Astrocyte of the cerebellum (primary cell): Measurements from ENCODE around the gene NEK9.
"Not testable (repeated sequence)": the region's sequence is repeated elsewhere in the genome, so short reads cannot be mapped to it uniquely, and the experiment has no call there.

Source experiments
- DNase-seq: peaks from one replicate; pipeline ENCODE4 v3.0.0-alpha.2; 2011; ENCODE audit warnings: low read depth
- H3K4me3 ChIP-seq: 2 replicates; pipeline ENCODE4 v1.5.1; 2011; ENCODE audit warnings: mild to moderate bottlenecking, low read depth, low read length, moderate library complexity
- in situ Hi-C: cut with HindIII; loops from 2 replicates; pipeline ENCODE4 v1.10.0; 2017; ENCODE audit warnings: low sequenced_read_pairs
- TF ChIP-seq, protein P1 (sequence below): IDR thresholded peaks from 2 replicates; pipeline ENCODE4 v1.5.1; 2012; ENCODE audit warnings: low read length, low read depth, moderate library complexity, mild to moderate bottlenecking; ENCODE audit errors: missing control alignments

NEK9 gene

DNA sequence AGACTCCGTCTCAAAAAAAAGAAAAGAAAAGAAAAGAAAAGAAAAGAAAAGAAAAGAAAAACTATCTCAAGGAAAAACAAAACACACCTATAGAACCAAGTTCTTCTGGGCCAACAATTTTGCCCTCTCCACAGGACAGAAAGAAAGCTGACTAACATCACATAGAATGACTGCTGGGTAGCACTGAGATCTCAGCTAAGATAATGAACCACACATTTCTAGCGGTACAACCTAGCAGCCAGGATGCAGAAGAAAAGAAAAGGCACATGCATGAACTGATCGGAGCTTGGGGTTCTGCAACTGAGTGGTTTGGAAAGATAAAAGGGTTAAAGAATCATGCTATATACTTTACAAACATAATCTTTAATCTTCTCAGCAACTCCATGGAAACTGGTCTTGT lies 30.1 kb upstream of the NEK9 start:
- H3K4me3 ChIP-seq, result no peak overlapping the region
- no peak for DNase-seq
- in situ Hi-C loops, result no loop called here
- TF ChIP-seq, protein P1, sequence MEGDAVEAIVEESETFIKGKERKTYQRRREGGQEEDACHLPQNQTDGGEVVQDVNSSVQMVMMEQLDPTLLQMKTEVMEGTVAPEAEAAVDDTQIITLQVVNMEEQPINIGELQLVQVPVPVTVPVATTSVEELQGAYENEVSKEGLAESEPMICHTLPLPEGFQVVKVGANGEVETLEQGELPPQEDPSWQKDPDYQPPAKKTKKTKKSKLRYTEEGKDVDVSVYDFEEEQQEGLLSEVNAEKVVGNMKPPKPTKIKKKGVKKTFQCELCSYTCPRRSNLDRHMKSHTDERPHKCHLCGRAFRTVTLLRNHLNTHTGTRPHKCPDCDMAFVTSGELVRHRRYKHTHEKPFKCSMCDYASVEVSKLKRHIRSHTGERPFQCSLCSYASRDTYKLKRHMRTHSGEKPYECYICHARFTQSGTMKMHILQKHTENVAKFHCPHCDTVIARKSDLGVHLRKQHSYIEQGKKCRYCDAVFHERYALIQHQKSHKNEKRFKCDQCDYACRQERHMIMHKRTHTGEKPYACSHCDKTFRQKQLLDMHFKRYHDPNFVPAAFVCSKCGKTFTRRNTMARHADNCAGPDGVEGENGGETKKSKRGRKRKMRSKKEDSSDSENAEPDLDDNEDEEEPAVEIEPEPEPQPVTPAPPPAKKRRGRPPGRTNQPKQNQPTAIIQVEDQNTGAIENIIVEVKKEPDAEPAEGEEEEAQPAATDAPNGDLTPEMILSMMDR, result no peak

GRCh38 chr14:75156111-75156510 lies 29.3 kb upstream of the NEK9 start:
- TF ChIP-seq, protein P1, result no peak
- no peak for DNase-seq
- no peak overlapping the region for H3K4me3 ChIP-seq
- in situ Hi-C loops, result no loop called here

DNA sequence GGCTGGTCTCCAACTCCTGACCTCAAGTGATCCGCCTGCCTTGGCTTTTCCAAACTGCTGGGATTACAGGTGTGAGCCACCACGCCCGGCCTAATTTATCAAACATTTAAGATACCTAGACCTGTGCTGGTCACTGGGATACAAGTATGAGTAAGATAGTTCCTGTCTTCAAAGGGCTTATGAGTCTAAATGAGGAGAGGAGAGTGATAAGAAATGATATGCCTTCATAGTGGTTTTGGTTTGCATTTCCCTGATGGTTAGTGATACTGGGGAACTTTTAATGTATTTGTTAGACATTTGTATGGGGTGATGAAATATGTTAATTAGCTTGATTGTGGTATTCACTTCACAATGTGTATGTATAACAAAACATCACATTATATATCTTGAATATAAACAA lies 28.3 kb upstream of the NEK9 start:
- no peak for DNase-seq
- TF ChIP-seq, protein P1, result no peak
- in situ Hi-C loops, result no loop called here
- H3K4me3 ChIP-seq, result no peak overlapping the region

- TF ChIP-seq, protein P1, result no peak
These were observed 26.4 kb upstream of the NEK9 start for GRCh38 chr14:75153295-75153694.

GRCh38 chr14:75151851-75152250 lies 25.0 kb upstream of the NEK9 start:
- no peak for DNase-seq
- in situ Hi-C loops, result no loop called here
- TF ChIP-seq, protein P1, result no peak
- H3K4me3 ChIP-seq, result no peak overlapping the region

More at GRCh38 chr14:75153295-75153694, 26.4 kb upstream of the NEK9 start:
- DNase-seq, result no peak
- H3K4me3 ChIP-seq, result no peak overlapping the region
- in situ Hi-C loops, result no loop called here

- H3K4me3 ChIP-seq, DNase-seq, in situ Hi-C loops: not testable (repeated sequence)
These were observed 23.8 kb upstream of the NEK9 start for GRCh38 chr14:75150637-75151036.

DNA sequence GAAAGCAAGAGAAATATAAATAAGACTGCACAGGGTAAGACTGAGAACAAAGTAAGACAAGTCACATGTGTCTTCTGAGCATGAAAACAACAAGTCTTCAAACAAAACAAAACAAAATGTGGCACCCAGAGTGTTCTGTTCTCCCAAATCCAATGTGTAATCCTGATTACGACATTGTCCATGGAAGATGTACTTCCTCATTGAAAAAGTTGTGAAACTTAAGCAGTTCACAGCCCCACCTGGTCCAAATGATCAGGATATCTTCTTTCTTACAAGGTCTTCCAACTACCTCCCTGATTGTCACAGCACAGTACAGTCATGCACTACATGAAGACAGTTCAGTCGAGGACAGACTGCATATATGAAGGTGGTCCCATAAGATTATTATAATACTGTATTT lies 23.3 kb upstream of the NEK9 start:
- H3K4me3 ChIP-seq, result no peak overlapping the region
- TF ChIP-seq, protein P1, result no peak
- no peak for DNase-seq
- in situ Hi-C loops, result no loop called here
